K562 (cell line): ENCODE results near the gene GRAMD1B. TPM values are rescaled to one million over a fixed set of nuclear protein-coding genes. Genes with fewer than 3 reads are reported as not detected.

Source experiments
- ATF6 ChIP-seq: sonication (generic); formaldehyde crosslinking; IDR thresholded peaks from 2 replicates; pipeline ENCODE4 v1.4.0; 2020; ENCODE audit warnings: mild to moderate bottlenecking, missing genetic modification reagents
- E2F6 ChIP-seq, 2 experiments: IDR thresholded peaks; 2 replicates each; pipeline ENCODE4 v1.6.1; 2011; ENCODE audit warnings: borderline replicate concordance in 1 of 2, control low read depth in 1 of 2, low read depth in 1 of 2, low read length in 1 of 2, mild to moderate bottlenecking in 1 of 2, mixed read lengths in 1 of 2, moderate library complexity in 1 of 2; ENCODE audit not compliant: insufficient read depth in 1 of 2, insufficient read length in 1 of 2, poor library complexity in 1 of 2, severe bottlenecking in 1 of 2; ENCODE audit errors: extremely low read depth in 1 of 2
- ILF3 ChIP-seq: fragments of 450-650 bp; IDR thresholded peaks from 2 replicates; pipeline ENCODE4 v1.6.1; 2018; ENCODE audit warnings: antibody characterized with exemption, mild to moderate bottlenecking, moderate library complexity, borderline replicate concordance
- MCM3 ChIP-seq: fragments of 450-650 bp; IDR thresholded peaks from 2 replicates; pipeline ENCODE4 v1.6.1; 2016
- MTA1 ChIP-seq: fragments of 450-650 bp; IDR thresholded peaks from 2 replicates; pipeline ENCODE4 v1.6.1; 2017; ENCODE audit warnings: borderline replicate concordance
- REST ChIP-seq, 2 experiments: fragments of 450-650 bp; formaldehyde crosslinking in 1 of 2; IDR thresholded peaks; 2 replicates each; pipeline versions ENCODE4 v1.4.0 to v1.6.1; 2014 to 2020; ENCODE audit warnings: mild to moderate bottlenecking in 2 of 2, borderline replicate concordance in 1 of 2, low read depth in 1 of 2
- SMARCC2 ChIP-seq: fragments of 450-650 bp; IDR thresholded peaks from 2 replicates; pipeline ENCODE4 v1.6.1; 2017; ENCODE audit warnings: antibody characterized with exemption, moderate library complexity, mild to moderate bottlenecking, low read depth
- TFAP4 ChIP-seq: sonication (generic); formaldehyde crosslinking; IDR thresholded peaks from 2 replicates; pipeline ENCODE4 v1.8.0; 2022; ENCODE audit warnings: missing genetic modification reagents, mild to moderate bottlenecking, moderate library complexity, borderline replicate concordance
- YY1 ChIP-seq, 3 experiments: IDR thresholded peaks; 2 replicates each; pipeline ENCODE4 v1.6.1; 2011; ENCODE audit warnings: low read length in 2 of 3, mild to moderate bottlenecking in 2 of 3, moderate library complexity in 2 of 3, borderline replicate concordance in 1 of 3, control low read depth in 1 of 3, low read depth in 1 of 3; ENCODE audit not compliant: insufficient read depth in 3 of 3, insufficient replicate concordance in 2 of 3, control insufficient read depth in 1 of 3, insufficient read length in 1 of 3; ENCODE audit errors: extremely low read depth in 1 of 3
- ZNF79 ChIP-seq: fragments of 250-450 bp; sonication (Bioruptor Pico); IDR thresholded peaks from 2 replicates; pipeline ENCODE4 v1.4.0; 2020; ENCODE audit warnings: low read depth, mild to moderate bottlenecking, moderate library complexity
- polyA plus RNA-seq, 8 experiments: library from polyadenylated mRNA; depleted of rRNA in 4 of 8; stranded (reverse) in 5 of 8; unstranded in 3 of 8; fragments of >200 nt; fragmentation: Nextera tagmentation in 2 of 8; fragmentation: Illumina TruSeq in 1 of 8; extraction: Ambion mirVana in 2 of 8; extraction: Trizol in 1 of 8; gene quantifications; 2 replicates each; pipeline versions ENCODE4 v1.2.1 to v1.2.3, GENCODE V29; 2011 to 2014; ENCODE audit warnings: inconsistent platforms in 1 of 8, missing spikeins in 1 of 8
- total RNA-seq, 7 experiments: library from RNA; depleted of rRNA in 6 of 7; stranded (reverse); fragments of >200 nt in 6 of 7; fragmentation: Illumina TruSeq in 2 of 7; extraction: Trizol in 2 of 7; gene quantifications; 2 replicates each; pipeline versions ENCODE4 v1.2.1 to v1.2.3, GENCODE V29; 2011 to 2021; ENCODE audit warnings: low replicate concordance in 1 of 7

The GRAMD1B gene
- total and polyA plus RNA-seq, 9 of the 15 experiments (the other 6 are each of a cell fraction or from before 2014, with no cell fraction given), result 0.31 TPM; not detected in 8

- TF ChIP-seq REST (IDR thresholded peaks at IDR 0.05; ENCODE audit: borderline replicate concordance) (0 out of 2 replicates have a peak, but pooled peaks have one; percentile 17), REST (CRISPR knock-in tag; IDR thresholded peaks at IDR 0.05; ENCODE audit: low read depth) (no peak), MCM3 (no peak), MTA1 (no peak), ATF6 (no peak), E2F6 (IDR thresholded peaks at IDR 0.05; ENCODE audit: borderline replicate concordance in 1 of 2, extremely low read depth in 1 of 2, insufficient read depth in 1 of 2, insufficient read length in 1 of 2, low read depth in 1 of 2, low read length in 1 of 2, poor library complexity in 1 of 2, severe bottlenecking in 1 of 2) (peak in 1 of 2 experiments; percentile 30), ZNF79 (no peak), YY1 (IDR thresholded peaks at IDR 0.05; ENCODE audit: borderline replicate concordance in 1 of 3, control insufficient read depth in 1 of 3, extremely low read depth in 1 of 3, insufficient read depth in 3 of 3, insufficient read length in 1 of 3, insufficient replicate concordance in 2 of 3, low read depth in 1 of 3, low read length in 2 of 3) (peak in 1 of 3 experiments; percentile 17), SMARCC2 (no peak), TFAP4 (CRISPR knock-in tag) (0 out of 2 replicates have a peak, but pooled peaks have one; percentile 13), ILF3 (no peak)
Observed at GRCh38 chr11:123577081-123577598, 147.1 kb downstream of the GRAMD1B start (continued).
